BJ (cell line): ENCODE measurements around the gene TEX48. TPM values are rescaled to one million over a fixed set of nuclear protein-coding genes. Genes with fewer than 3 reads are reported as not detected.

Source experiments
- CTCF ChIA-PET: fragments of 350-600 bp; formaldehyde crosslinking; extraction: SDS; loops from one replicate; lab custom pipeline; 2021; ENCODE audit warnings: antibody characterized with exemption, inconsistent platforms; lab: Yijun Ruan, JAX
- POLR2A ChIA-PET: fragments of 300-600 bp; sonication (Branson Sonifier 250); formaldehyde crosslinking; extraction: SDS; loops from one replicate; lab custom pipeline; 2021; ENCODE audit warnings: antibody characterized with exemption; lab: Charles Lee
- DNase-seq: peaks from one replicate; pipeline ENCODE4 v3.0.0-alpha.2; 2011; ENCODE audit warnings: low read depth
- H3K27me3 ChIP-seq: 2 replicates; pipeline ENCODE4 v1.6.0; 2011; ENCODE audit warnings: low read length; ENCODE audit not compliant: control insufficient read depth, insufficient read depth
- H3K36me3 ChIP-seq: 2 replicates; pipeline ENCODE4 v1.5.1; 2011; ENCODE audit warnings: low read length; ENCODE audit not compliant: control insufficient read depth, insufficient read depth
- H3K4me3 ChIP-seq: 2 replicates; pipeline ENCODE4 v1.5.1; 2011; ENCODE audit warnings: low read depth, mild to moderate bottlenecking, control low read depth, low read length
- polyA plus RNA-seq: library from polyadenylated mRNA; depleted of rRNA; stranded (reverse); fragments of >200 nt; gene quantifications from 2 replicates; pipeline ENCODE4 v1.2.3, GENCODE V29; 2011
- TF ChIP-seq, protein P1 (sequence below): IDR thresholded peaks from 2 replicates; pipeline ENCODE4 v1.5.1; 2011; ENCODE audit warnings: low read depth, mild to moderate bottlenecking, control low read depth, inconsistent platforms, low read length, moderate library complexity; ENCODE audit not compliant: insufficient read depth

TEX48 gene
- polyA plus RNA-seq, 1 experiment: not detected

DNA sequence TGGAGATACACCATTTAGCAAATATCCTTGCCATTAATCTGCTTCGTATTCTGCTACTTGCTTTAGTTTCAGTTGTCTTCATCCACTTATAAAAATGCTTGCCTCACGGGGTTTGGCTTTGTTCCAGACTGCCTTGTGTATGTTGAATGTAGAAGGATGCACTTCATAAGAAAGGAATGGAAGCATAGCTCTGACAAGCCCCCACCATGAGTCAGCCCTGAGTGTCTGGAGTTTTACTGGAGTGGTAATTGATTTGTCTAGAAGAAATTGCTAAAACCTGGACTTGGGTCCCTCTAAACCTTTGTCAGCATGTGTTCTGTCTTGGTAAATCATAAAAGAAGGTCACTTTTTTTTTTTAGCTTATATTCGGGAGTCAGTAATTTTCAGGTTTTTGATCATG, 4.6 kb downstream of the TEX48 start:
- TF ChIP-seq, protein P1, sequence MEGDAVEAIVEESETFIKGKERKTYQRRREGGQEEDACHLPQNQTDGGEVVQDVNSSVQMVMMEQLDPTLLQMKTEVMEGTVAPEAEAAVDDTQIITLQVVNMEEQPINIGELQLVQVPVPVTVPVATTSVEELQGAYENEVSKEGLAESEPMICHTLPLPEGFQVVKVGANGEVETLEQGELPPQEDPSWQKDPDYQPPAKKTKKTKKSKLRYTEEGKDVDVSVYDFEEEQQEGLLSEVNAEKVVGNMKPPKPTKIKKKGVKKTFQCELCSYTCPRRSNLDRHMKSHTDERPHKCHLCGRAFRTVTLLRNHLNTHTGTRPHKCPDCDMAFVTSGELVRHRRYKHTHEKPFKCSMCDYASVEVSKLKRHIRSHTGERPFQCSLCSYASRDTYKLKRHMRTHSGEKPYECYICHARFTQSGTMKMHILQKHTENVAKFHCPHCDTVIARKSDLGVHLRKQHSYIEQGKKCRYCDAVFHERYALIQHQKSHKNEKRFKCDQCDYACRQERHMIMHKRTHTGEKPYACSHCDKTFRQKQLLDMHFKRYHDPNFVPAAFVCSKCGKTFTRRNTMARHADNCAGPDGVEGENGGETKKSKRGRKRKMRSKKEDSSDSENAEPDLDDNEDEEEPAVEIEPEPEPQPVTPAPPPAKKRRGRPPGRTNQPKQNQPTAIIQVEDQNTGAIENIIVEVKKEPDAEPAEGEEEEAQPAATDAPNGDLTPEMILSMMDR: no peak

DNA sequence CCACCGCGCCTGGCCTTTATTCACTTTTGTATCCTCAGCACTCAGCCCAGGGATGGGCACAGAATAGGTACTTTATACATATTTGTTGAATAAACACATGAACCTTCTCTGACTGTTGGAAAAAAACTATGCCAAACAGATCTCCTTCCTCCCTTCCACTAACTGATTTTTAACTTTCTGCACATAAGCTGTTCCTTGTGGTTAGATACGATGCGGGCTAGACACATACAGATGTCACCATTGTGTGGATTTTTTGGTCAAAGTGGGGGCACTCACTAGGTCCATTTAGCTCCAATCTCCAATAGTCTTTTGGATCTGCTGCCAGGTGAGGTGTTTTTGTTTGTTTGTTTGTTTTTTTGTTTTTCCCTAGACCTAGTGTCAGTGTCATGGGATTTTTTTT, 5.1 kb downstream of the TEX48 start:
- CTCF ChIA-PET: interaction anchor here (0.9 to 9.9 kb wide), 7 partner anchors 11 to 338 kb away, joined by 3 to 195 read pairs (median 7); no protein-coding TSS in a partner anchor
- POLR2A ChIA-PET: no interaction called here
- no peak for DNase-seq
- Histone ChIP-seq H3K36me3 (no peaks in the 10 kb centered on the region), H3K4me3 (no peak overlapping the region), H3K27me3 (no peaks in the 10 kb centered on the region)
- TF ChIP-seq, protein P1: no peak

More for the DNA sequence above, 4.6 kb downstream of the TEX48 start:
- POLR2A ChIA-PET: no interaction called here
- CTCF ChIA-PET: interaction anchor here (0.8 to 9.9 kb wide), 8 partner anchors 11 to 847 kb away, joined by 3 to 195 read pairs (median 6); no protein-coding TSS in a partner anchor
- Histone ChIP-seq H3K36me3 (no peaks in the 10 kb centered on the region), H3K4me3 (no peak overlapping the region), H3K27me3 (no peaks in the 10 kb centered on the region)
- peak; percentile 98 for DNase-seq

DNA sequence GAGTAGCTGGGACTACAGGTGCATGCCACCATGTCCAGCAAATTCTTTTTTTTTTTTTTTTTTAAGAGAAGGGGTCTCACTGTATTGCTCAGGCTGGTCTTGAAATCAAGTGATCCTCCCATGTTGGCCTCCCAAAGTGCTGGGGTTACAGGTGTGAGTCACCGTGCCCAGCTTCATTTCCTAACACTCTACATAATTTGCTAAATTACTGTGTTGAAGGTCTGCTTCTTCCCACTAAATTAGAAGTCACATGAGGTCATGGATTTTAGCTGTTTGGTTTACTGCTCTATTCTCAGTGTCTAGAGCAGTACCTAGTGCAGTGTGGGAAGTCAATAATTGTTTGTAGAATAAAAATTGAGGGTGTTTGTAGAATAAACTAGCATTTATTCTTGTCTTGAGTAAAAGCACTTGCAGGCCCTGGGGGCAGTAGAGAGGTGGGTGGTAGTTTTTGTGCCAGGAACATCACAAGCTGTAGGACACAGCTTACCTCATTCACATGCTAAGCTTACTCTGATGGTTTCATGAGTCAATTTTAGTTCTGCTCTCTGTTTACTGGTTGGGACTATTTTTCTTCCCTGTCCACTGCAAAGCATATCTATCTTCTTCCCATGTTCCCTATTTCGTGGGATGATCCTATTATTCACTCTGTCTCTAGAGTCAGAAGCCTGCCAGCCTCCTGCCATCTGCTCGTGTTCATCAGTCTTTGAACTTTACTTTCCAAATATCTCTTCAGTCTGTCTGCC, 7.0 kb downstream of the TEX48 start:
- CTCF ChIA-PET: interaction anchor here (0.9 to 9.9 kb wide), 6 partner anchors 13 to 342 kb away, joined by 3 to 195 read pairs (median 13); no protein-coding TSS in a partner anchor
- DNase-seq: no peak

GRCh38 chr9:114674076-114674797, 7.8 kb downstream of the TEX48 start:
- ChIA-PET POLR2A (no interaction called here), CTCF (interaction anchor here (0.9 to 9.9 kb wide), 5 partner anchors 12 to 343 kb away, joined by 3 to 195 read pairs (median 8); no protein-coding TSS in a partner anchor)
- TF ChIP-seq, protein P1: no peak
- no peaks in the 10 kb centered on the region for H3K36me3 ChIP-seq
- no peak for DNase-seq
- no peak overlapping the region for H3K4me3 ChIP-seq
- no peaks in the 10 kb centered on the region for H3K27me3 ChIP-seq

More for the DNA sequence above, 7.0 kb downstream of the TEX48 start:
- Histone ChIP-seq H3K36me3 (no peaks in the 10 kb centered on the region), H3K27me3 (no peaks in the 10 kb centered on the region), H3K4me3 (no peak overlapping the region)
- POLR2A ChIA-PET: no interaction called here
- TF ChIP-seq, protein P1: no peak

- POLR2A ChIA-PET: no interaction called here
- Histone ChIP-seq H3K36me3 (no peaks in the 10 kb centered on the region), H3K4me3 (no peak overlapping the region), H3K27me3 (no peaks in the 10 kb centered on the region)
- TF ChIP-seq, protein P1: no peak
- CTCF ChIA-PET: interaction anchor here (1.4 to 5.9 kb wide), 5 partner anchors 9 to 266 kb away, joined by 4 to 17 read pairs (median 5); partner anchors contain the start of gene TEX48
- DNase-seq: no peak
These were observed 10.4 kb downstream of the TEX48 start for GRCh38 chr9:114671605-114672004.
